ENCODE data around the gene AIF1. TPM values are rescaled to one million over a fixed set of nuclear protein-coding genes. Genes with fewer than 3 reads are reported as not detected.
"Not testable (repeated sequence)": the region's sequence is repeated elsewhere in the genome, so short reads cannot be mapped to it uniquely, and the experiment has no call there.

The AIF1 gene
- total RNA-seq, 1 donor = not detected

DNA sequence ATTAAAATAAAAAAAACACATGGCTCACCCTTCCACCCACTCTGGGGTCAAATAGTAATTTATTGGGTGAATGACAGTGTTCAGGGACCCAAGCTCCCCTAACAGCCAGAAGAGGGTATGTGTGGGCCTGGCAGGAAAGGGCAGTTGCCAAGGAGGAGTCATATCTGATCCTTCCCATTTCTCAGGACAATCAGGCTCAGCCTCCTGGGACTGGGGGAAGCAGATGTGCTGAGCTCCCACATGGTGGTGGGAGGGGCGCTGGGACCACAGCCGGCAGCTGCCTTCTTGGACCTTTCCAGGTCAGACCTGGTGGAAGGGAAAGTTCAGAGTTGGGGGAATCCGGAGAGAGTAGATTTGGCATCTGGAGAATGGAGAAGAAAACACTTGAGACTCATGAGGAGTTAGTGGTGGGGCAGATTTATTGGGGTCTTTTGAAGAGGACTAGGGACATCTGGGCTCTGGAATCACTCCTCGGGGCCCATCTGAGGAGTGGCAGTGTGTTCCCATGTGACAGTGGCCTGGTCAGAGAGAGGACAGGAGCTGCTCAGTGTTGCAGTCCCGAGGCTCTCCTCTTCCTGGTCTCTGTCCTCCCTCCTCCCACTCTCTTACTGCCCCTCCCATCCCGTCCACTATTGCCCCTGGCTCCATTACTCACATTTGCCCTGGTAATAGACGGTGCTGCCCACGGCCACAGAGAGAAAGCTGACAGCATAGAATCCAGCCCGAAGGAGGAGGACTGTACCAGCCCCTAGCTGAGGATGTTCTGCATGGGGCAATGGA is 26.0 kb upstream of the AIF1 start:
- no peak overlapping the region for H3K4me3 ChIP-seq (ENCODE audit: low read depth, low read length)
- DNase-seq (ENCODE audit: low read depth) = no peak

DNA sequence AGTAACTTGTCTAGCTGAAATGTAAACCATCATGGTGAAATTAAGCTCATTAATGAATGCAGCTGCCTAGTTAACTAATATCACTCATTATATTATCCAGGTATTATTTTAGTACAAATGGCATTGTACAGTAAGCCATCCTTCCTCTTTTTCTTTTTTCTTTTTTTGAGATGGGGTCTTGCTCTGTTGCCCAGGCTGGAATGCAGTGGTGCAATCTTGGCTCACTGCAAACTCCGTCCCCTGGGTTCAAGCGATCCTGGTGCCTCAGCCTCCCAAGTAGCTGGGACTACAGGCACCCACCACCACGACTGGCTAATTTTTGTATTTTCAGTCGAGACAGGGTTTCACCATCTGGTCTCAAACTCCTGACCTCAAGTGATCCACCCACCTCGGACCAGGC is 24.3 kb upstream of the AIF1 start:
- not testable (repeated sequence) for H3K4me3 ChIP-seq (ENCODE audit: low read depth, low read length); DNase-seq (ENCODE audit: low read depth)

More for the DNA sequence above, 26.0 kb upstream of the AIF1 start:
- TF ChIP-seq, protein P1, sequence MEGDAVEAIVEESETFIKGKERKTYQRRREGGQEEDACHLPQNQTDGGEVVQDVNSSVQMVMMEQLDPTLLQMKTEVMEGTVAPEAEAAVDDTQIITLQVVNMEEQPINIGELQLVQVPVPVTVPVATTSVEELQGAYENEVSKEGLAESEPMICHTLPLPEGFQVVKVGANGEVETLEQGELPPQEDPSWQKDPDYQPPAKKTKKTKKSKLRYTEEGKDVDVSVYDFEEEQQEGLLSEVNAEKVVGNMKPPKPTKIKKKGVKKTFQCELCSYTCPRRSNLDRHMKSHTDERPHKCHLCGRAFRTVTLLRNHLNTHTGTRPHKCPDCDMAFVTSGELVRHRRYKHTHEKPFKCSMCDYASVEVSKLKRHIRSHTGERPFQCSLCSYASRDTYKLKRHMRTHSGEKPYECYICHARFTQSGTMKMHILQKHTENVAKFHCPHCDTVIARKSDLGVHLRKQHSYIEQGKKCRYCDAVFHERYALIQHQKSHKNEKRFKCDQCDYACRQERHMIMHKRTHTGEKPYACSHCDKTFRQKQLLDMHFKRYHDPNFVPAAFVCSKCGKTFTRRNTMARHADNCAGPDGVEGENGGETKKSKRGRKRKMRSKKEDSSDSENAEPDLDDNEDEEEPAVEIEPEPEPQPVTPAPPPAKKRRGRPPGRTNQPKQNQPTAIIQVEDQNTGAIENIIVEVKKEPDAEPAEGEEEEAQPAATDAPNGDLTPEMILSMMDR (IDR thresholded peaks at IDR 0.05; ENCODE audit: insufficient read depth, low read depth, low read length) = no peak

DNA sequence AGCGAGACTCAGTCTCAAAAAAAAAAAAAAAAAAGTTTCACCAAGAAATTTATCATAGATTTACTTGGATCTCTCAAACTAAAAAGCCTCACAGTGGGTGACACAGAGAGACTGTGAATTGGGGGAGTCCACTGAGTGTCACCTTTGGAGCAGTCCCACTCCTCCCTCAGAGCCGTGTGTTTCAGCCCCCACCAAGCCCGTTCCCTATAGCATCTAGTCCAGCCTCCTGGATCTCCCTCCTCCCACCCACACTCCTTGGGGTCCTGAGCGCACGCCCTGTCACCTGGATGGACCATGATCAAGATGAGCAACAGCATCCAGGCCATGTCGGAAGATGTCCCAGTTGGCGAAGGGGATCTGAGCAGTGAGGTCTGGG is 22.6 kb upstream of the AIF1 start:
- DNase-seq (ENCODE audit: low read depth) = no peak
- H3K4me3 ChIP-seq (ENCODE audit: low read depth, low read length) = no peak overlapping the region
- TF ChIP-seq, protein P1 (IDR thresholded peaks at IDR 0.05; ENCODE audit: insufficient read depth, low read depth, low read length) = no peak

- no peak overlapping the region for H3K4me3 ChIP-seq (ENCODE audit: low read depth, low read length)
- TF ChIP-seq, protein P1 (IDR thresholded peaks at IDR 0.05; ENCODE audit: insufficient read depth, low read depth, low read length) = peak; percentile 46
- DNase-seq (ENCODE audit: low read depth) = peak; percentile 41
Observed at GRCh38 chr6:31597006-31597405, 18.0 kb upstream of the AIF1 start.

DNA sequence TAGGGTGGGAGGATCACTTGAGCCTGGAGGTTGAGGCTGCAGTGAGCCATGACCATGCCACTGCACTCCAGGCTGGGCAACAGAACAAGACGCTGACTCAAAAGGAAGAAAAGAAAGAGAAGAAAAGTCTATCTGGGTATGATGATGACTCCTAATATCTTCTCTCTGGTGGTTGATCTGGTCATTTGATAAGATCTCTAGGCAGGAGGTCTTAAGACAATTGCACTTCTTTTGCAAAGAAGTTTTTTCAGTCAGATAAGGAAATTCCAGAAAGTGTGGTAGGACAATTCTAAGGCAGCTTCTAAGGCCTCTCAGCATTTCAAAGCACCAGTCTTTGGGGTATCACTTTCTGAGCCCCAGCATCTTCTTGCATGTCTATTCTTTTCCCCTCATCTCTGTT is 7.7 kb upstream of the AIF1 start:
- TF ChIP-seq, protein P1 (IDR thresholded peaks at IDR 0.05; ENCODE audit: insufficient read depth, low read depth, low read length) = no peak
- H3K4me3 ChIP-seq (ENCODE audit: low read depth, low read length) = no peak overlapping the region
- DNase-seq (ENCODE audit: low read depth) = no peak

DNA sequence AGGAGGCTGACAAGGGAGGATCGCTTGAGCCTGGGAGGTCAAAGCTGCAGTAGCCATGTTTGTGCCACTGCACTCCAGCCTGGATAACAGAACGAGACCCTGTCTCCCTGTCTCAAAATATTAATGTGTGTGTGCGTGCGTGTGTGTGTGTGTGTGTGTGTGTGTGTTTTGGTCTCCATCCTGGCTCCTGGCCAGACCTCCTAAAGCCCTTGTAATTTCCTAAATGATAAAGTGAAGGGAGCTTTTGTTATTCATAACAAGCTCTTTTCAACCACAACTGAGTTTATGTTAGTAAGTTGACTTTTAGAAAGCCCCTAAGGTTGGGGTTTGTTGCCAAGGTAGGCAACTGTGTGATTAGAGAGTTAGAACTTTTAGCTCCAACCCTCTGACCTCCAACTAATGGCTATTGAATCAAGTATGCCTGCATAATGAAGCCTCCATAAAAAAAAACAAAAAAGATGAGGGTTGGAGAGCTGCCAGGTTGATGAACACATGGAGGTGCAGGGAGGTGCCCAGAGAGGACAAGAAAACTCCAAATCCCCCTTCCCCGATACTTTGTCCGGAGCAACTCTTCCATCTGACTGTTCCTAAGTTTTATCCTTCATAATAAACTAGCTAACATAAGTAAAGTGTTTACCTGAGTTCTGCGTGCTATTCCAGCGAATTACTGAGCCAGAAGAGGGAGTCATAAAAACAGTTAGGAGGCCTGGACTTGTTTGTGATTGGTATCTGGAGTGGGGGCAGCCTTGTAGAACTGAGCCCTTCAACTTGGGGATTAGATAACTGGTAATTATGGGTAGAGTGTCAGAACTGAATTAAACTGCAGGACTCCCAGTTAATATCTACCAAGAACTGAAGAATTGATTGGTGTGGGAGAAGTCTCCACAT is 5.3 kb upstream of the AIF1 start:
- no peak for DNase-seq (ENCODE audit: low read depth)
- TF ChIP-seq, protein P1 (IDR thresholded peaks at IDR 0.05; ENCODE audit: insufficient read depth, low read depth, low read length) = no peak
- no peak overlapping the region for H3K4me3 ChIP-seq (ENCODE audit: low read depth, low read length)

GRCh38 chr6:31610968-31611367 is 4.1 kb upstream of the AIF1 start:
- H3K4me3 ChIP-seq (ENCODE audit: low read depth, low read length) = no peak overlapping the region
- TF ChIP-seq, protein P1 (IDR thresholded peaks at IDR 0.05; ENCODE audit: insufficient read depth, low read depth, low read length) = no peak
- no peak for DNase-seq (ENCODE audit: low read depth)
